Stimulated activated CD8-positive, alpha-beta memory T cell treated with anti-CD3 and anti-CD28 coated beads, Interleukin-4, amount 100 ng/mL, for 4 hours (primary cell): Measurements from ENCODE around the gene LTA4H.
"Not testable (repeated sequence)": the region's sequence is repeated elsewhere in the genome, so short reads cannot be mapped to it uniquely, and the experiment has no call there.

Source experiments
- DNase-seq, 2 donors: peaks; one replicate each; pipeline ENCODE4 v3.0.0-alpha.2; 2020; ENCODE audit warnings: low read depth in 2 of 2, low spot score in 1 of 2

The LTA4H gene

GRCh38 chr12:95993907-95994306 is 41.5 kb downstream of the LTA4H start:
- no peak for DNase-seq

GRCh38 chr12:95990136-95990535 is 45.3 kb downstream of the LTA4H start:
- no peak for DNase-seq

GRCh38 chr12:95989504-95990123 is 45.8 kb downstream of the LTA4H start:
- no peak for DNase-seq

- DNase-seq = no peak
Measured at GRCh38 chr12:95988506-95989275, 46.7 kb downstream of the LTA4H start.

- DNase-seq = no peak
Measured at GRCh38 chr12:95986635-95987570, 48.5 kb downstream of the LTA4H start.

GRCh38 chr12:95984682-95985081 is 50.7 kb downstream of the LTA4H start:
- no peak for DNase-seq

- DNase-seq = no peak
Measured at GRCh38 chr12:95982602-95983001, 52.8 kb downstream of the LTA4H start.

- DNase-seq = no peak
Measured at GRCh38 chr12:95980437-95980836, 55.0 kb downstream of the LTA4H start.

- DNase-seq = no peak
Measured at GRCh38 chr12:95978774-95979173, 56.6 kb downstream of the LTA4H start.

GRCh38 chr12:95978351-95978750 is 57.0 kb downstream of the LTA4H start:
- DNase-seq = no peak

- DNase-seq = no peak
Measured at GRCh38 chr12:95977764-95978305, 57.6 kb downstream of the LTA4H start.

- DNase-seq = no peak
Measured at GRCh38 chr12:95976416-95976832, 59.0 kb downstream of the LTA4H start.

GRCh38 chr12:95975491-95975890 is 59.9 kb downstream of the LTA4H start:
- no peak for DNase-seq

GRCh38 chr12:95974358-95974757 is 61.0 kb downstream of the LTA4H start:
- DNase-seq = no peak

- DNase-seq = no peak
Measured at GRCh38 chr12:95972832-95973456, 62.4 kb downstream of the LTA4H start.

GRCh38 chr12:95970905-95971304 is 64.5 kb downstream of the LTA4H start:
- DNase-seq = no peak

GRCh38 chr12:95969116-95969515 is 66.3 kb downstream of the LTA4H start:
- not testable (repeated sequence) for DNase-seq

GRCh38 chr12:95967301-95967700 is 68.1 kb downstream of the LTA4H start:
- DNase-seq = no peak

- DNase-seq = no peak
Measured at GRCh38 chr12:95966287-95966870, 69.0 kb downstream of the LTA4H start.

GRCh38 chr12:95963096-95963495 is 72.3 kb downstream of the LTA4H start:
- DNase-seq = no peak

GRCh38 chr12:95962222-95962621 is 73.2 kb downstream of the LTA4H start:
- DNase-seq = no peak
